Occipital lobe (tissue), 2 donors: ENCODE measurements around the gene EML4. TPM values are rescaled to one million over a fixed set of nuclear protein-coding genes. Genes with fewer than 3 reads are reported as not detected.
A peak's percentile ranks its signal among the peaks of the same experiment; 100 is the strongest.
"Not testable (repeated sequence)": the region's sequence is repeated elsewhere in the genome, so short reads cannot be mapped to it uniquely, and the experiment has no call there.

Experiments used
- DNase-seq: peaks from one replicate; lab custom pipeline; 2025; lab: John Stamatoyannopoulos, UW
- total RNA-seq: library from RNA; depleted of rRNA; stranded (reverse); fragments of >200 nt; gene quantifications from one replicate; pipeline ENCODE4 v1.2.3, GENCODE V29; 2014

The EML4 gene
- total RNA-seq: 41.6 TPM

- DNase-seq: peak; percentile 92
These were observed at the start of gene EML4 for GRCh38 chr2:42169100-42169873. EML4 (plus strand) TSS chr2:42169353; CDS start chr2:42169612, 259 bp downstream.

GRCh38 chr2:42123426-42123825 lies 45.7 kb upstream of the EML4 start:
- no peak for DNase-seq

GRCh38 chr2:42124011-42124785 lies 45.0 kb upstream of the EML4 start:
- DNase-seq: no peak

GRCh38 chr2:42125841-42126594 lies 43.1 kb upstream of the EML4 start:
- no peak for DNase-seq

- not testable (repeated sequence) for DNase-seq
These were observed 42.3 kb upstream of the EML4 start for GRCh38 chr2:42126873-42127272.

GRCh38 chr2:42127425-42128424 lies 41.4 kb upstream of the EML4 start:
- peak; percentile 66 for DNase-seq

- DNase-seq: no peak
These were observed 40.2 kb upstream of the EML4 start for GRCh38 chr2:42128721-42129486.

- DNase-seq: no peak
These were observed 39.7 kb upstream of the EML4 start for GRCh38 chr2:42129487-42129852.

- DNase-seq: no peak
These were observed 39.2 kb upstream of the EML4 start for GRCh38 chr2:42129947-42130346.

- not testable (repeated sequence) for DNase-seq
These were observed 38.3 kb upstream of the EML4 start for GRCh38 chr2:42130858-42131257.

GRCh38 chr2:42132191-42132965 lies 36.8 kb upstream of the EML4 start:
- no peak for DNase-seq

- DNase-seq: peak; percentile 75
These were observed 36.0 kb upstream of the EML4 start for GRCh38 chr2:42132966-42133641.

GRCh38 chr2:42133771-42134195 lies 35.4 kb upstream of the EML4 start:
- DNase-seq: no peak

- DNase-seq: not testable (repeated sequence)
These were observed 34.7 kb upstream of the EML4 start for GRCh38 chr2:42134401-42134932.

GRCh38 chr2:42135381-42136312 lies 33.5 kb upstream of the EML4 start:
- no peak for DNase-seq

- no peak for DNase-seq
These were observed 32.4 kb upstream of the EML4 start for GRCh38 chr2:42136782-42137124.

- no peak for DNase-seq
These were observed 31.9 kb upstream of the EML4 start for GRCh38 chr2:42137125-42137841.
